HPDE6-E6E7 (cell line): ENCODE measurements around the gene BUB1.
"Not testable (repeated sequence)": the region's sequence is repeated elsewhere in the genome, so short reads cannot be mapped to it uniquely, and the experiment has no call there.

Experiments
- DNase-seq: peaks from one replicate; pipeline ENCODE4 v3.0.0; 2011; ENCODE audit warnings: missing footprints; ENCODE audit errors: extremely low spot score

BUB1 gene

GRCh38 chr2:110655701-110656100 lies 22.2 kb downstream of the BUB1 start:
- no peak for DNase-seq

- no peak for DNase-seq
These were observed 24.0 kb downstream of the BUB1 start for GRCh38 chr2:110653861-110654260.

GRCh38 chr2:110650346-110650745 lies 27.5 kb downstream of the BUB1 start:
- DNase-seq, result no peak

GRCh38 chr2:110647777-110648176 lies 30.1 kb downstream of the BUB1 start:
- no peak for DNase-seq

GRCh38 chr2:110645616-110646015 lies 32.2 kb downstream of the BUB1 start:
- no peak for DNase-seq

- DNase-seq, result no peak
These were observed 33.5 kb downstream of the BUB1 start for GRCh38 chr2:110644357-110644756.

GRCh38 chr2:110642360-110642759 lies 35.5 kb downstream of the BUB1 start:
- DNase-seq, result no peak

GRCh38 chr2:110639972-110640371 lies 37.9 kb downstream of the BUB1 start:
- DNase-seq, result no peak

GRCh38 chr2:110638952-110639695 lies 38.7 kb downstream of the BUB1 start:
- no peak for DNase-seq

GRCh38 chr2:110638004-110638403 lies 39.9 kb downstream of the BUB1 start:
- no peak for DNase-seq

- DNase-seq, result no peak
These were observed 40.8 kb downstream of the BUB1 start for GRCh38 chr2:110637093-110637492.

GRCh38 chr2:110635949-110636628 lies 41.8 kb downstream of the BUB1 start:
- DNase-seq, result not testable (repeated sequence)

GRCh38 chr2:110627348-110627747 lies 50.5 kb downstream of the BUB1 start:
- not testable (repeated sequence) for DNase-seq

GRCh38 chr2:110619326-110619939 lies 58.4 kb downstream of the BUB1 start:
- not testable (repeated sequence) for DNase-seq

- DNase-seq, result not testable (repeated sequence)
These were observed 63.9 kb downstream of the BUB1 start for GRCh38 chr2:110613927-110614326.

- DNase-seq, result not testable (repeated sequence)
These were observed 67.1 kb downstream of the BUB1 start for GRCh38 chr2:110610613-110611250.

GRCh38 chr2:110609843-110610612 lies 67.8 kb downstream of the BUB1 start:
- not testable (repeated sequence) for DNase-seq

- not testable (repeated sequence) for DNase-seq
These were observed 68.9 kb downstream of the BUB1 start for GRCh38 chr2:110608788-110609502.

- DNase-seq, result not testable (repeated sequence)
These were observed 72.8 kb downstream of the BUB1 start for GRCh38 chr2:110605057-110605456.

- not testable (repeated sequence) for DNase-seq
These were observed 73.8 kb downstream of the BUB1 start for GRCh38 chr2:110603917-110604591.
